Loucy (cell line): ENCODE measurements around the gene ERRFI1.

Source experiments
- H2AFZ ChIP-seq: fragments of 200-600 bp; sonication (generic); 2 replicates; pipeline ENCODE4 v1.6.0; 2016; ENCODE audit warnings: antibody characterized with exemption, mild to moderate bottlenecking, low read length, moderate library complexity
- H3F3A ChIP-seq: fragments of 200-600 bp; 2 replicates; pipeline ENCODE4 v1.6.0; 2016; ENCODE audit warnings: antibody characterized with exemption, low read depth, mild to moderate bottlenecking
- H3K27me3 ChIP-seq: fragments of 200-600 bp; sonication (generic); 2 replicates; pipeline ENCODE4 v1.6.1; 2014; ENCODE audit warnings: low read length, mild to moderate bottlenecking; ENCODE audit not compliant: insufficient read depth, poor library complexity, severe bottlenecking
- H3K36me3 ChIP-seq: fragments of 200-600 bp; sonication (generic); 2 replicates; pipeline ENCODE4 v1.6.1; 2016; ENCODE audit warnings: low read length; ENCODE audit not compliant: insufficient read depth
- H3K4me1 ChIP-seq: fragments of 200-600 bp; sonication (generic); 2 replicates; pipeline ENCODE4 v1.5.1; 2014; ENCODE audit warnings: low read length, mild to moderate bottlenecking; ENCODE audit not compliant: insufficient read depth, poor library complexity, severe bottlenecking
- H3K4me2 ChIP-seq: fragments of 200-600 bp; sonication (generic); 2 replicates; pipeline ENCODE4 v1.6.0; 2014; ENCODE audit warnings: antibody characterized with exemption, low read length, low read depth, mild to moderate bottlenecking; ENCODE audit not compliant: poor library complexity, severe bottlenecking
- H3K4me3 ChIP-seq: fragments of 200-600 bp; sonication (generic); 2 replicates; pipeline ENCODE4 v1.5.1; 2014; ENCODE audit warnings: low read length, mild to moderate bottlenecking, mixed read lengths; ENCODE audit not compliant: poor library complexity, severe bottlenecking
- H3K79me2 ChIP-seq: fragments of 200-600 bp; sonication (generic); 2 replicates; pipeline ENCODE4 v1.6.1; 2014; ENCODE audit warnings: low read length; ENCODE audit not compliant: insufficient read depth
- H3K9ac ChIP-seq: fragments of 200-600 bp; sonication (generic); 2 replicates; pipeline ENCODE4 v1.6.0; 2014; ENCODE audit warnings: mild to moderate bottlenecking, low read depth, low read length, moderate library complexity; ENCODE audit not compliant: poor library complexity, severe bottlenecking
- H3K9me2 ChIP-seq: fragments of 200-600 bp; sonication (generic); replicated peaks from 2 replicates; pipeline ENCODE4 v1.6.1; 2016; ENCODE audit warnings: low read depth, low read length, mixed read lengths
- H3K9me3 ChIP-seq: fragments of 200-600 bp; sonication (generic); 2 replicates; pipeline ENCODE4 v1.6.1; 2014; ENCODE audit warnings: mild to moderate bottlenecking, antibody characterized with exemption, low read length, low read depth; ENCODE audit not compliant: insufficient read depth
- H4K20me1 ChIP-seq: fragments of 200-600 bp; sonication (generic); 2 replicates; pipeline ENCODE4 v1.6.0; 2014; ENCODE audit warnings: antibody characterized with exemption, low read length, mild to moderate bottlenecking; ENCODE audit not compliant: insufficient read depth, poor library complexity, severe bottlenecking
- EZH2phosphoT487 ChIP-seq: fragments of 200-600 bp; IDR thresholded peaks from 2 replicates; pipeline ENCODE4 v1.6.1; 2018; ENCODE audit warnings: antibody characterized with exemption, mild to moderate bottlenecking, moderate library complexity, borderline replicate concordance
- TF ChIP-seq, protein P1 (sequence below): fragments of 200-600 bp; sonication (generic); conservative IDR thresholded peaks from 2 replicates; pipeline ENCODE4 v1.5.1; 2014; ENCODE audit warnings: mild to moderate bottlenecking, antibody characterized with exemption, low read length

The ERRFI1 gene

DNA sequence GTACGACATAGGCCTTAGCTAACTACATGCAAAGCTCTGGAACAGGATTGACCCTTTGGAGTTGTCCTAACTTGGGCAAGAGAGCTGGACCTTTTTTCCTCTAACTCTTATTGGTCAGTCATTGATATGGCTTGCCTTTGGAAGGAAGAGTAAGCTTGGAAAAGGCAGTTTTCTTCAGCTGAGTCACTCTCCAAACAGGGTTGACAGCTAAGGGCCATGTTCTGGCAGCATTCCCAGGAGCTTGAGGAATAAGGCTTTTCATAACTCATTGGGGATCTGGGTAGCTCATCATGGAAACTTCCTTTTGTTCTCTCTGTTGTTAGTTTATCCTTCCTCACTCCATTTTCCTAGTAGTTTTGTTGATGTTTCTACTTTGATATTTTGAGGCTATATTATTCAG lies 14.5 kb upstream of the ERRFI1 start:
- Histone ChIP-seq H3F3A (no peaks in the 10 kb centered on the region), H3K9ac (no peak overlapping the region), H3K4me2 (no peak overlapping the region), H3K9me2 (no peaks in the 10 kb centered on the region), H3K27me3 (no peaks in the 10 kb centered on the region), H3K79me2 (no peaks in the 10 kb centered on the region), H2AFZ (no peak overlapping the region), H3K36me3 (no peaks in the 10 kb centered on the region), H3K9me3 (no peaks in the 10 kb centered on the region), H3K4me1 (no peaks in the 10 kb centered on the region), H4K20me1 (no peaks in the 10 kb centered on the region), H3K4me3 (no peak overlapping the region)
- TF ChIP-seq, protein P1, sequence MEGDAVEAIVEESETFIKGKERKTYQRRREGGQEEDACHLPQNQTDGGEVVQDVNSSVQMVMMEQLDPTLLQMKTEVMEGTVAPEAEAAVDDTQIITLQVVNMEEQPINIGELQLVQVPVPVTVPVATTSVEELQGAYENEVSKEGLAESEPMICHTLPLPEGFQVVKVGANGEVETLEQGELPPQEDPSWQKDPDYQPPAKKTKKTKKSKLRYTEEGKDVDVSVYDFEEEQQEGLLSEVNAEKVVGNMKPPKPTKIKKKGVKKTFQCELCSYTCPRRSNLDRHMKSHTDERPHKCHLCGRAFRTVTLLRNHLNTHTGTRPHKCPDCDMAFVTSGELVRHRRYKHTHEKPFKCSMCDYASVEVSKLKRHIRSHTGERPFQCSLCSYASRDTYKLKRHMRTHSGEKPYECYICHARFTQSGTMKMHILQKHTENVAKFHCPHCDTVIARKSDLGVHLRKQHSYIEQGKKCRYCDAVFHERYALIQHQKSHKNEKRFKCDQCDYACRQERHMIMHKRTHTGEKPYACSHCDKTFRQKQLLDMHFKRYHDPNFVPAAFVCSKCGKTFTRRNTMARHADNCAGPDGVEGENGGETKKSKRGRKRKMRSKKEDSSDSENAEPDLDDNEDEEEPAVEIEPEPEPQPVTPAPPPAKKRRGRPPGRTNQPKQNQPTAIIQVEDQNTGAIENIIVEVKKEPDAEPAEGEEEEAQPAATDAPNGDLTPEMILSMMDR: no peak
- TF ChIP-seq EZH2phosphoT487: no peak

DNA sequence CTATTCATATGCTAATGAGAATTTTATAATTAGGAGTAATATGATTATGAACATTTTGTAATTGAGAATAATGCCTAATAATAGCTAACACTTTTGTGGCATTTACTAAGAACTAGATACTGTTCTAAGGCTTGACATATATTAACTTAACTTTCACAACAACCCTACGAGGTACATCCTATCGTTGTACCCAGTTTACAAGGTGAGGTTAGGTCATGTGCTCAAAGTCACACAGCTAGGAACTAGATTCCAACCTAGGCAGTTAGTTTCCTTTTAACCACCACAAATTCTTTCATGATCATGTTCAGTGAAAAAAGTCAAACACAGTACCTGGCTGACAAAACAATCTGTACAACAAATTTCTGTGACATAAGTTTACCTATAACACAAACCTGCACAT lies 13.0 kb upstream of the ERRFI1 start:
- H4K20me1 ChIP-seq: no peaks in the 10 kb centered on the region

DNA sequence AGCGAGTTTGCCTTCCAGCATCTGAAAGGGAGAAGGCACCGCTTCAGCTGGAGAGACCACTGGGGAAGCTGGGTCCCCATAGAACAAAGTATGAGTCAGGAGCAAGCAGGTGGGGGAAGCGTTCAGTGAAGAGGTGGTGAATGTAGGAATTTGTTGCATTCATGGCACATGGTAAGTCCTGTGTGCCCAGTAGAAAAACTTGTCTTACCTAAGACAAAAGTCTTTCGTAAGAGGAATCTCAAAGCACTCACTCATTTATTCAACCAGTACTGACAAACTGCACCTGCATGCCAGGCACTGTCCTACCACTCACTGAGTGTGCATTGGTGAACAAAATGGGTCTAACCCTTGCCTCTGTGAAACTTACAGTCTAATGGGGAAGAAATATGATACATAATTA lies 9.2 kb upstream of the ERRFI1 start:
- no peaks in the 10 kb centered on the region for H3K27me3 ChIP-seq
- H3K36me3 ChIP-seq: no peaks in the 10 kb centered on the region
- H3K4me2 ChIP-seq: no peak overlapping the region
- no peak overlapping the region for H3K4me3 ChIP-seq
- H3K9ac ChIP-seq: no peak overlapping the region
- no peaks in the 10 kb centered on the region for H3K4me1 ChIP-seq
- H4K20me1 ChIP-seq: no peaks in the 10 kb centered on the region
- H3F3A ChIP-seq: no peaks in the 10 kb centered on the region
- no peaks in the 10 kb centered on the region for H3K79me2 ChIP-seq
- no peaks in the 10 kb centered on the region for H3K9me2 ChIP-seq
- no peaks in the 10 kb centered on the region for H3K9me3 ChIP-seq
- TF ChIP-seq, protein P1: no peak
- no peak for TF ChIP-seq EZH2phosphoT487
- H2AFZ ChIP-seq: no peak overlapping the region

More for the DNA sequence above, 13.0 kb upstream of the ERRFI1 start:
- Histone ChIP-seq H3K79me2 (no peaks in the 10 kb centered on the region), H3K4me2 (no peak overlapping the region), H3K27me3 (no peaks in the 10 kb centered on the region), H3K36me3 (no peaks in the 10 kb centered on the region), H3K9me3 (no peaks in the 10 kb centered on the region), H3K9ac (no peak overlapping the region), H2AFZ (no peak overlapping the region), H3K4me1 (no peaks in the 10 kb centered on the region), H3F3A (no peaks in the 10 kb centered on the region), H3K9me2 (no peaks in the 10 kb centered on the region), H3K4me3 (no peak overlapping the region)
- TF ChIP-seq EZH2phosphoT487: no peak
- TF ChIP-seq, protein P1: no peak
